Peyer's patch (tissue), 4 donors: ENCODE results near the gene ST7. TPM values are rescaled to one million over a fixed set of nuclear protein-coding genes. Genes with fewer than 3 reads are reported as not detected.

Experiments
- DNase-seq, 3 donors: peaks; one replicate each; pipeline ENCODE4 v3.0.0-alpha.2; 2017 to 2019
- H3K27ac ChIP-seq, 4 donors: fragments of 200-600 bp; sonication (generic); one replicate each; pipeline ENCODE4 v1.5.1; 2016 to 2019
- H3K27me3 ChIP-seq, 2 donors: fragments of 200-600 bp; sonication (generic); one replicate each; pipeline ENCODE4 v1.5.1; 2019
- H3K36me3 ChIP-seq, 3 donors: fragments of 200-600 bp; sonication (generic); one replicate each; pipeline ENCODE4 v1.5.1; 2016 to 2019
- H3K4me1 ChIP-seq, 4 donors: fragments of 200-600 bp; sonication (generic); one replicate each; pipeline ENCODE4 v1.5.1; 2016 to 2019
- H3K4me3 ChIP-seq, 4 donors: fragments of 200-600 bp; sonication (generic); 1 replicate in 3 of 4; 2 replicates in 1 of 4; pipeline ENCODE4 v1.5.1; 2016 to 2019; ENCODE audit warnings: mild to moderate bottlenecking in 1 of 4
- H3K9me3 ChIP-seq, 4 donors: fragments of 200-600 bp; sonication (generic); one replicate each; pipeline ENCODE4 v1.5.1; 2016 to 2019; ENCODE audit warnings: mild to moderate bottlenecking in 1 of 4
- CTCF ChIP-seq, 6 experiments: fragments of 450-650 bp in 4 of 6; fragments of 200-600 bp in 2 of 6; sonication (generic) in 1 of 6; IDR thresholded peaks; one replicate each; pipeline ENCODE4 v1.5.1; 2017 to 2019; ENCODE audit warnings: antibody characterized with exemption in 6 of 6, mild to moderate bottlenecking in 3 of 6, moderate library complexity in 1 of 6
- POLR2A ChIP-seq, 2 donors: fragments of 450-650 bp; IDR thresholded peaks; one replicate each; pipeline ENCODE4 v1.5.1; 2017; ENCODE audit warnings: antibody characterized with exemption in 2 of 2, mild to moderate bottlenecking in 2 of 2, moderate library complexity in 2 of 2
- total RNA-seq, 4 donors: library from RNA; depleted of rRNA; stranded (reverse); fragments of >200 nt; gene quantifications; one replicate each; pipeline ENCODE4 v1.1.0, GENCODE V29; 2016

ST7 gene
- total RNA-seq, 4 donors from 2014 or later = 26.8 to 39.6 (median 29.8) TPM

- Histone ChIP-seq H3K4me3 (no peak overlapping the region), H3K27ac (no peak overlapping the region), H3K4me1 (no peaks in the 10 kb centered on the region), H3K27me3 (no peaks in the 10 kb centered on the region), H3K9me3 (no peaks in the 10 kb centered on the region), H3K36me3 (peaks cover 0 to under 1% (median 0%) of the 10 kb centered on the region in 3 donors)
- TF ChIP-seq POLR2A (IDR thresholded peaks at IDR 0.05) = no peak
- no peak for TF ChIP-seq CTCF (IDR thresholded peaks at IDR 0.05)
- DNase-seq = no peak
Measured at GRCh38 chr7:117225536-117225935, 272.2 kb downstream of the ST7 start.

- no peaks in the 10 kb centered on the region for H3K27me3 ChIP-seq
- no peak overlapping the region for H3K4me3 ChIP-seq
- no peaks in the 10 kb centered on the region for H3K9me3 ChIP-seq
- H3K27ac ChIP-seq = no peak overlapping the region
- DNase-seq = no peak
- no peaks in the 10 kb centered on the region for H3K4me1 ChIP-seq
- H3K36me3 ChIP-seq = no peaks in the 10 kb centered on the region
- TF ChIP-seq CTCF (IDR thresholded peaks at IDR 0.05) (no peak), POLR2A (IDR thresholded peaks at IDR 0.05) (no peak)
Measured at GRCh38 chr7:117227091-117227490, 273.8 kb downstream of the ST7 start.

- Histone ChIP-seq H3K27ac (no peak overlapping the region), H3K36me3 (no peaks in the 10 kb centered on the region), H3K9me3 (no peaks in the 10 kb centered on the region), H3K4me3 (no peak overlapping the region), H3K27me3 (no peaks in the 10 kb centered on the region), H3K4me1 (no peaks in the 10 kb centered on the region)
- TF ChIP-seq CTCF (IDR thresholded peaks at IDR 0.05) (no peak), POLR2A (IDR thresholded peaks at IDR 0.05) (no peak)
- DNase-seq = no peak
Measured at GRCh38 chr7:117229350-117229749, 276.0 kb downstream of the ST7 start.

- Histone ChIP-seq H3K27ac (no peak overlapping the region), H3K4me1 (no peaks in the 10 kb centered on the region), H3K9me3 (no peaks in the 10 kb centered on the region), H3K4me3 (no peak overlapping the region), H3K27me3 (no peaks in the 10 kb centered on the region), H3K36me3 (no peaks in the 10 kb centered on the region)
- DNase-seq = no peak
- TF ChIP-seq CTCF (IDR thresholded peaks at IDR 0.05) (no peak), POLR2A (IDR thresholded peaks at IDR 0.05) (no peak)
Measured at GRCh38 chr7:117230276-117231046, 277.2 kb downstream of the ST7 start.

GRCh38 chr7:117231047-117231359 is 277.7 kb downstream of the ST7 start:
- Histone ChIP-seq H3K9me3 (no peaks in the 10 kb centered on the region), H3K27me3 (no peaks in the 10 kb centered on the region), H3K27ac (no peak overlapping the region), H3K4me1 (no peaks in the 10 kb centered on the region), H3K36me3 (no peaks in the 10 kb centered on the region), H3K4me3 (no peak overlapping the region)
- DNase-seq = no peak
- TF ChIP-seq CTCF (IDR thresholded peaks at IDR 0.05) = no peak
- no peak for TF ChIP-seq POLR2A (IDR thresholded peaks at IDR 0.05)

GRCh38 chr7:117237646-117238045 is 284.3 kb downstream of the ST7 start:
- H3K4me1 ChIP-seq = no peaks in the 10 kb centered on the region
- no peak overlapping the region for H3K4me3 ChIP-seq
- no peaks in the 10 kb centered on the region for H3K36me3 ChIP-seq
- no peaks in the 10 kb centered on the region for H3K27me3 ChIP-seq
- no peak for DNase-seq
- H3K9me3 ChIP-seq = no peaks in the 10 kb centered on the region
- no peak for TF ChIP-seq CTCF (IDR thresholded peaks at IDR 0.05)
- TF ChIP-seq POLR2A (IDR thresholded peaks at IDR 0.05) = no peak
- H3K27ac ChIP-seq = no peak overlapping the region
